NCI-H2107 treated with DMSO at 0.1 percent for 48 hours (cell line): ENCODE measurements around the gene FAM47E.
"Not testable (repeated sequence)": the region's sequence is repeated elsewhere in the genome, so short reads cannot be mapped to it uniquely, and the experiment has no call there.

ENCODE experiments used
- DNase-seq: peaks from one replicate; lab custom pipeline; 2025; ENCODE audit not compliant: unreplicated experiment; lab: John Stamatoyannopoulos, UW

FAM47E gene

DNA sequence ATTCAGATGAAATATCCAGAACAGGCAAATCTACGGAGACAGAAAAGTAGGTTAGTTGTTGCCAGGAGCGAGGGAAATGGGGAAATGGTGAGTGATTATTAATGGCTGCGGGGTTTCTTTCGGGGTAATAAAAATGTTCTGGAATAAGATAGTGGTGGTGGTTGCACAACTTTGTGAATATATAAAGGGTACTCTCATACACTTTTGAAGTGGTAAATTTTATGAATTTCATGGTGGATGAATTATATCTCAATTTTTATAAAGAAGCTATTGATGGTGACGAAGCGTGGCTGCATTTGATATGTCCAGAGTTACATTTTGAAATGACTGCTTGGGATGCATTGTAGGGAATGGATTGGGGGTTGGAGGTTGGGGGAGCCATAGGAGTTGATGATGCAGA, 16.3 kb downstream of the FAM47E start:
- DNase-seq: no peak

DNA sequence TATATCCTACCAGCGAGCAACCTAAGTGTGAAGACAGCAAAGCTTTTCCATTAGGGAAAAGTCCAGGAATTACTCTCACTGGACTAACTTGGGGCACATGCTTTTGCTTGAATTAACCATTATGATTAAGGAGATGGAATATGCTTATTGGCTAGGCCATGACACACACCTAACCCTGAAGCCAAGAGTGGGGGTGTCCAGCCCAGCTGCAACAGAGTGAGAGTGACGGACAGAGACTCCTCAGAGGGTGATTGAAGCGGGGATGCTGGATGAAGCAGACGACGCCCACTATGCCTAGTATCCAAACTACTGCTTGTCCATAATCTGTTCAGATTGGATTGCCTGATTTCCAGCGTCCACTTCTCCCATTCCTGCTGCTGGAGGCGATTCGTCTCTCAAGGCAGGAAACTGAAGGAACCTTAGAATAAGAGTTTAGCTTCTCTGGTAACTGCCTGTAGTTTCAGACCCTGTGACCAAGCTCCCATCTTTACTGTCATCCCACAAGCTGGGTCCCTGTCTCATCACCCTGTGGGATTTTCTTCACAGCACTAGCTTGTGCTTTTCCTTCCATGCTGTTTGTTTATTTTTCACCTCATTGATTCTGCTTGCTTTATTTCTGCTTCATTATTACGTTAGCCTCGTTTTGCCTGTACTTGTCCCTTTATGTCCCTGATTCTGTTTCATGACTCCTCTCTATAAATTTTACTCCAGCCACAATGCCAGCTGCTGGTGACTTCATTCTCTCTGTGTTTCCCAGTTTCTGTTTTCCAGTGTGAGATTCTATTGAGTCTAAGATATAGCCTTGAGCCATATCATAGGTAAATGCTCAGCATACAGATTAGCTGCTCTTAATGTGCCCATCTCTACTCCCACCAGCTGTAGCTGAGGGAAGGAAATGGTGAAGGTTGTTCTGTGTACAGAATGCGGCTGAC, 19.0 kb downstream of the FAM47E start:
- DNase-seq: peak; percentile 6

DNA sequence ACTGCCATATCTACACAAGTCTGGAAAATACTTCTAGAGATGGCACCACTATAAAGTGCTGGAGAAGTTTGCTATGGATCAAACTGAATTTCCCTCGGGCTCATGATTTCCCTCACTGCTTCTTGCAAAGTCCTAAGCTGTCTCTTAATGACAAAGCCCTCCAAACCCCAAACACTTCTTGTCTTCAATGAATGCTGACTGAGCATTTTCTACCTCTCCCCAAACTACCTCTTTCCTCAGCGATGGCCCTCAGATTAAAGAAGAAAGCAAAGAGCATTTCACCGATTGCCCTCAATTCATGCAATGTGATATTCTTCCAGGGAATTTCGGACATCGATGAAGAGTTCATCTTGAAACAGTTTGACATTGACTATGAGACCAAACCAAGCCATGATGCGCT, 19.7 kb downstream of the FAM47E start:
- DNase-seq: no peak

DNA sequence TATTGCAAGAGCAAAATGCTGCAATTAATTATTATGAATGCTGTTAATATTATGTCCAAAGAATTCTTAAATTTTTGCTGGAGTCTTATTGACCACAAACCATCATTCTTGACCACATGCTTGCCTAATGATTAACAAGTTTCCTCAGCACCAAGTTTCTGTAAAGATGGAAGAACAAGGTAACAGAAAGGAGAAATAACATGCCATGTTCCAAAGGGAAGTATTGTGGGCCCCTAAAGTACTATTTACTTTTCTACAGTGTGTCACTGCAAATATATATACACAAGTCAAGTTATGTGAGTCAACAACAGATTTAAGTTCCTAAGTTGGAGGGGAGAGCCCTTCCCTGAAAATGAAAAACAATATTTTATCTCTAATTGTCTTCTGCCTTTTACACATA, 20.6 kb downstream of the FAM47E start:
- no peak for DNase-seq

DNA sequence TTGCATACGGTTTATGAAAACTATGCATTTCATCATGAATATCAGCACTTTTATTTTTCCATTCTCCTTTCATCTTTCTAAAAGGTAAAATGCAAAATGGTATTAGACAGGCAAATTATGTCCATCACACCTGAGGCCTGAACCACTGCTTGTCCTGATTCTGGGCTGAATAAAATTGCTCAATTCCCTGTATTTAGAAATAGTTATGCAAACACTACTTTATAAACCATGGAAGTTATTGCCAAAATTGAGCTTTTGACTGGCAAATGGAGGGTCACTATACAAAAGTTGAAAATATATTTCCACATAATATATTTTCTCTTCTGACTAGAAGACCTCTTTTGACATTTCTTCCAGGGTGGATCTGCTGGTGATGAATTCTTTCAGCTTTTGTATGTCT, 21.1 kb downstream of the FAM47E start:
- DNase-seq: no peak

DNA sequence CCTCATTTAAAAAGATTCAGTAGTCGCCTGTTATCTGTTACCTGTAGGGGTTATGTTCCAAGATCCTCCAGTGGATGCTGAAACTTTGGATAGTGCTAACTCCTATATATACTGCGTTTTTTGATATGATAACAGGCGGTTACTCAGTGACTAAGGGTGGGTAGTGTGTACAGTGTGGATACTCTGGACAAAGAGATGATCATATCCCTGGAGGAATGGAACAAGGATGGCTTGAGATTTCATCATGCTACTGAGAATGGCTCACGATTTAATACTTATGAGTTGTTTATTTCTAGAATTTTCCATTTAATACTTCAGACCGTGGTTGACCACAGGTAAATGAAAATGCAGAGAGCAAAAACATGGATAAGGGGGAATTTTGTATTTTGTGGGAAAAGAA, 21.5 kb downstream of the FAM47E start:
- no peak for DNase-seq

DNA sequence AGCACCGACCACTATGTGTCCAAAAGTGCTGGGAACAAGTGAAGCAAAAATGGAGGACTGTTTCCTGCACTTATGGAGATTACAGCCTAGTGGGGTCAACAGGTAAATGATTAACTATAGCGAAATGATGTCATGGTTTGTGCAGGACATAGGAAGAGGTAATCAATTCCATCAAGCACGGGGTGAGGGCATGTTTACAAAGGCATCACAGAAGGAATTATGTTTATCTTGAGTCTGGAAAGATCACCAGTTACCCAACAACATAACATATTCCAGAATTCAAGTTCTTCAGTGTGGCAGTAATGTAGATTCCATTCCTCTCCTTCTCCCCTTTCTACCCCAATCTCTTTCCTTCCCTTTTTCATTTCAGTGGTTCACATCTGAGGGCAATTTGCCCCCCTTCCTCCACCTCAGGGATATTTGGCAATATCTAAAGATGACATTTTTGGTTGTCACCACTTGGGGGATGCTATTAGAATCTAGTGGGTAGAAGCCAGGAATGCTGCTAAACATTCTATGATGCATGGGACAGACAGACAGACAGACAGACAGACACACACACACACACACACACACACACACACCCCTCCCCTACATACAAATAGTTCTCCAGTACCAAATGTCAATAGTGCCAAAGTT, 24.1 kb downstream of the FAM47E start:
- no peak for DNase-seq

DNA sequence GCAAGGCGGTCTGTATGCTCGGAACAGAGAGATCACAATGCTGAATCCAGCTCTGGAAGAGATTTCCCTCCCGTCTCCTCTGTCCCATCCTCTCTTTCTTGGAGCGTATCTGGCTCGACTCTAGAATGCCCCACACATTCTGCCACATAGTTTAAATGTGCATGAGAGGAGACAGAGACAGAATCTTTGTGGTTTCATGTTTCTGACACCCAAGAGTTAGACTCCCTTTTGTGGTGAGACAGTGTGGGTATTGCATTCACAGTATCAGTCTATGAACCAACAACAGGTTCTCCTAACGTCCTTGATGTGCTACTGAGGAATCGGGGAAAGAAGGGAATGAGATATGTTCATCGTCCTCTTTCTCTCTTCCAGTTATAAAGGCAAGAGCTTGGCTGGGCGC, 25.3 kb downstream of the FAM47E start:
- no peak for DNase-seq

DNA sequence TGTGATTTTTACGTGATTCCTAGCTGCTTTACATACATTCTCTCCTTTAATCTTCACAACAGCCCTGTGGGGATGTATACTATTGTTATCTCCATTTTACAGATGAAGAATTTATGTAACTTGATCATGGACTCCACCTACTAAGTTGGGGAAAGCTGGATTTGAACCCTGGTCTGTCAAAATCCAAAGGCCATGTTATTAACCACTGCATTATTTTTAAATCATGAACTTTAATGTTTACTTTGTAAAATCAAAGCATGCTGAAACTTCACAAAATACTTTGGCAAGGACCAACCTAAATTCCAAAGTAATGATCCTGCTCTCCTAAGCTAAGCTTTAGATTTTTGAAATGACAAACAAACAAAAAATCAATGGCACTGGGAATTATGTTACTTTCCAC, 26.1 kb downstream of the FAM47E start:
- DNase-seq: no peak

DNA sequence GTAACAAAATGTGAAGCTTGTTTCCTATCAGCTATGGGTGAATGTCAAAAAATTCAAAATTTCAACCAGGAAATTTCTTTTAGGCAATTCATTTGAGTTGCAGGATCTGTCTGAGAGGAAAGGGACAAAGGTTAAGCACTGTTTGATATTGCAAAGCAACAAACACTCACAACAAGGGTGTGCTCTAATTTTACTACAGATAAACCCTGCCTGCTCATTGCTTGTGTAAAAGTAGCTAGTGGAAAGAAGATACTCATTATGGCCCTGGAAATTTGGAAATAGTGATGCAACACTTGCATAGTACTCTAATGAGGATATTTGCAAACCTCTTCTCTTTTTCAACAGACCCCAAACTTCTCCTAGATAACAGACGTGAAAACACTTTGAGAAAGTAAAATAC, 27.1 kb downstream of the FAM47E start:
- DNase-seq: no peak

DNA sequence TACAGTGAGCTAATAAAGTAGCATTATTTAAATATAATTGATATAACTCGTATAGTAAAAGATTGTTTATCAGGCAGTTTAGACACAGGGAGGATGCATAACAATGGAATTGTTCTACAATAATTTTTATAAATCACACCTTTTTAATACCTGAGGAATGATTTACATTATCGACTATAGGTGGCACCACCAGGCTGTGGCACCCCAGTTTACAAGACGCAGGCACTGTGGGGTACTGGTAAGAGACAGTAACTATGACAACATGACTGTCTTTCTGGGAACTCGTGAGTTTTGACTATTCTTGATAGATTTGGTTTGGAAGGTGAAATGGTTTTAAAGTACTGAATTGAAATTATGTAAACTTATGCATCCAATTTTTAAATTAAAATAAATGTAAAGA, 27.9 kb downstream of the FAM47E start:
- no peak for DNase-seq

DNA sequence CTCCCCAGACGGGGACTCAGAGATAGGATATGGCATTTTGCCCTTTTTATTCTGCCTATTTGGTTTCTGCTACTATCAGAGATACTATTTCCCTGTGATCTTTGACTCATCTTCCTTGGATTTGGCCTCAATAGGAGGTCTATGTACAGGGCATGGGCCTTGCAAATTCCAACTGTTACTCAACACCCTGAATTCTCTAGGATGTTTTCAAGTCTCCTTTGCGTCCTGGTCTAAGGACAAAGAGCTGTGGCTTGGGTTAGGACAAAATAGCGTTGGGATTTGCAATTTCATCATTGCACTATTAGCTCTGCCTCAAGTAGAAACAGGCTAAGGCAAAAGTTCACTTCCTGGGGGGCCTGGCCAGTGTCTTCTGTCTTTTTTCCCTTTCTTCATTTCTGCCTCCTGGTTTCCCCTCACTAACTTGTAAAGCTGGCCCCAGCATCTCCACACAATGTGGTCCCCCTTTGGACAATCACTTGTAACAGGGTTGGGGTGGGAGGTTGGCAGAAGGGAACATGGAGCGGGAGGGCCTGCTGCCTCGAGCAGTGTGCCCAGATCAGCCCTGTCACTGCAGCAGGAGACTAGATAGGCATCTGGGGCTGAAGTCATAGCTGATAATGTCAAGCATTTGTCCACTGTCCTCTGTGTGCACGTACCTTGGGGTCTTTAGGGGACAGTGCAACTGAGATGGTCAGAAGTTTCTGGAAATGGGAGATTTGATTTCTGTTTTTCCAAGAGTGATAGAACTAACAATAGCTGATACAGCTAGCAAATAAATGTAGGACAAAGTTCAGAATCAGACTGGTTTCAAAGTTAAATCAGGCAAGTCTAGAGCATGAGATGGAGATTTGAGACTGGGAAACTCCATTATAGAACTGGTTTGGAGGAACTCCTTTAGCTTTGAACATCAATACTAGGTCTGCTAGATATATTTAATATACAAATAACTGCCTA, 29.2 kb downstream of the FAM47E start:
- DNase-seq: no peak

DNA sequence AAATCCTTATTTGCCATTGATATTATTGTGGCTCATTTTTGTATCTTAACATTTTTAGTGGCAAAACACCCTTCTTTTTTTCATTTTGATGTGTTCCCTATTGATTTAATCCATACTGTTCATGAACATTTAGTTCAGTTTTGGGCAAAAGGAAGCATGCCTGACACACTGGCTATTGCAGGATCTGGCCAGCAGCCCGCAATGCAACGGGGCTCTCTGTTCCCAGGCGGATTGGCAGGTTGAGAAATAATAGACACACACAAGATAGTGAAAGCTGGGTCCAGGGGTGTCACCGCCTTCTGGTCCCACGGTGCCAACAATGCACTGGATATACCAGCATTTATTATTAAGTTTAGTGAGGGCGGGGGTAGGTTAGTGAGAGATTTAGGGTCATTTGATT, 30.1 kb downstream of the FAM47E start:
- not testable (repeated sequence) for DNase-seq

DNA sequence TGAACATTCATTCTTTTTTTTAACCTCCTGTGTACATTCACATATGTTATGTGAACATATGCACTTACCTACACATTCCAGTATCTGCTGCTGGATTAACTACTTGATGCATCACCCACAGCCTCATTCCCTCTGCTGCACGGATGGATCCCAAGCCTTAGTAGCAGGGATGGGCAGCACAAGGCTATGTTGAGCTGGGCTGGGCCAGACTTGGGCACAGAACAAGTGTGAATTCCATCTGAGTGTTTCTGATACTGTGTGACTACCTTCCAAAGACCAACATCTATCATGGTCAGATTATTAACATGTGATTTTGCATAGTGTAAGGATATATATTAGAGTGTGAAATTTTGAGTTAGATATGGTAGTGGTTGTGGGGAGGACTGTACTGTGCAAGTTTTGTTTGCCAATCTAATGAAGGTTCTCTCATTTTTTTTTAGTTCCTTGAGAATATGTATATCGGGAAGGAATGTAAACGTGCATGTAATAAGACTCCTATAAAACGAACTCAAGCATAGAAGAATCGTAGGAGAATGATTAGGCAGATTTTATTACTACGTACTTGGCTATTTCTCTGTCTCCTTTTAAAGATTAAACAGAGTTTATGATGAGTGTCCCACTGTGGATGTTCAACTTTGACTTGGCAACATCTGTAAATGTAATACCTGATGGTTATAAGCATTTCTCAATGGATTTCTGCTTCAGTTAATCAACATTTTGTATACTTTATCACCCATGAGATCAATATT, 31.6 kb downstream of the FAM47E start:
- DNase-seq: no peak

DNA sequence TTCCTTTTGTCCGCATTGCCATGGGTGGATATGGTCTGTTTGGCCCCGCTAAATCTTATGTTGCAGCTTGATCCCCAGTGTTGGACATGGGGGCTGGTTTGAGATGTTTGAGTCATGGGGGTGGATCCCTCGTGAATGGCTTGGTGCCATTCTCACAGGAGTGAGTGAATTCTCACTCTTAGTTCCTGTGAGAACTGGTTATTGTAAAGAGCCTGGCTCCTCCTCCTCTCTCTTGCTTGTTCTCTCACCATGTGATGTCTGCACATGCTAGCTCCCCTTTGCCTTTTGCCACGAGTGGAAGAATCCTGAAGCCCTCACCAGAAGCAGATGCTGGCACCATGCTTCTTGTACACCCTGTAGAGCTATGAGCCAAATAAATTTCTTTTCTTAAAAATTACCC, 32.4 kb downstream of the FAM47E start:
- DNase-seq: no peak

DNA sequence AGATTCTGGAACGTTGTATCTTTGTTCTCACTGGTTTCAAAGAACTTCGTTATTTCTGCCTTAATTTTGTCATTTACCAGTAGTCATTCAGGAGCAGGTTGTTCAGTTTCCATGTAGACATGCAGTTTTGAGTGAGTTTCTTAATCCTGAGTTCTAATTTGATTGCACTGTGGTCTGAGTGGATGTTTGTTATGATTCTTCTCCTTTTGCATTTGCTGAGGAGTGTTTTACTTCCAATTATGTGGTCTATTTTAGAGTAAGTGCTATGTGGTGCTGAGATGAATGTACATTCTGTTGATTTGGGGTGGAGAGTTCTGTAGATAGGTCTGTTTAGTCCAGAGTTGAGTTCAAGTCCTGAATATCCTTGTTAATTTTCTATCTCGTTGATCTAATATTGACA, 36.3 kb downstream of the FAM47E start:
- not testable (repeated sequence) for DNase-seq

DNA sequence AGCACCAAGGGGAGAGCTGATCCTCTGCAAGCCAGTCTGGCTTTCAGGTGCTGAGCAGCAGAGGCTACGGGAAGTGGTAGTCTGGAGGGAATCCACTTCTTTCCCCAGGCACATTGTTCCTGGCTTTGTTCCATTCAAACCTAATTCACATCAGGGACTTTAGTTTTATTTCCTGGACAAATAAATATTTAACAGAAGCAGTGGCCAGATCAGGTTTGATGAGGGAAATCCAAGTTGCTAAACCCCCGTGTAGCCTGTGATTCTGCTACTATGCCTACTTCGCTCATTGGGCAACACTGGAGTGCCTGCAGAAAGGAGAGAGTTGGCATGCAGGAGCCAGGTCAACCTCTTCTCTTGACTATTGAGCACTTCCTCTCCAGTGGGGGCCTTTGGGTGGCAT, 41.2 kb downstream of the FAM47E start:
- DNase-seq: no peak

DNA sequence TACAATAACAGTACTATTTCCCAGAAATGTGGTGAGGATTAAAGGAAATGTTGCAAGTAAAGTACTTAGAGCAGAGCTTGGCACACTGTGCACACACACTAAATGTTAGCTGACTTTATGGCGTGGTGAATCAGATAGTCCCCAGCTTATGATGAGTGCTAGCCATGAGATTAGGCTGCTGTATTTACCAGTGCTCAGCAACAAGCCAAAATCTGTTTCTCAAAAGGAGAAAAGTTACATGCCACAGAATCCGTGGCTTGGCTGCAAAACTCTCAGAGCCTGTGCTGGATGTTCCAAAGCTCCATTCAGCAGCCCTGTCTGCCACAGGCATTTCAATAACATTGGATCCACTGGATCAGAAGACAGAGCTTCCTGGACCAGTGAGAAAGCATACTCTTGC, 42.3 kb downstream of the FAM47E start:
- no peak for DNase-seq

DNA sequence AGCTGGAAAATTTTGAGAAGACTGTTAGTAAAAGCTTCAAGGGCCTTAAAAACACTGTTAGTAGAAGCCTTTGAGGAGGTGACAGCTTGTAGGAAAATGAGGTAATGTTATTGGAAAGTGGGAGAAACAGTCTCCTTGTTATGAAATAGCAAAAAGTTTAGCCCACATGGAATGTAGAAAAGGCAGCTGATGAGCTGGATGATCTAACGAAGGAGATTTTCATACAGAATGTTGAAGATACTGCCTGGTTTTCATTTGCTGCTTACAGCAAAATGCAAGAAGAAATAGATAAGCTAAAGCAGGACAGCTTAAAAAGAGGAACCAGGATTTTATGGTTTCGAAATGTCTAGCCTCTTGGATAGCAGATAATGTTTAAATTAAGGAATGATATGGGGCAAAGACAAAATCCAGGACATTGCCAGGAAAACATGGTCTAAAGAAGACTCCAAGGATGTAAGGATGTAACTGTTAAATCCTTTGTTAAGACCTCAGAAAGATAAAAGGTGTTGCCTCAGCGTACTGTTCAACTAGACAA, 44.8 kb downstream of the FAM47E start:
- no peak for DNase-seq

DNA sequence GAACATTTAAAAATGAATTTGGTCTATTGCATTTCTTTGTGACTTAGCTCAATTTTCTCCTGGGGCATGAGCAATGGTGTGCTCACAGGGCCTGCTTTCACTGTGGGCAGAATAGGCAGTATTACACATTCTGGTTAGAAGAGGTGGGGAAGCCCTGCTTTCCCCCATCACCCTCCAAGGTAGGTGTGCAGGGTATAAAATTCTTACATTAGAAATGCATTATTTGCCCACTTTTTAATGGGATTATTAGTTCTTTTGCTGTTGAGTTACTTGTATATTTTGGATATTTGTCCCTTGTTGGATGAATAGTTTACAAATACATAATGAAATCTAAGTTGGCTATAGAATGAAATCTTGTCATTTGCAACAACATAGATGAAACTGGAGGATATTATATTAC, 46.7 kb downstream of the FAM47E start:
- DNase-seq: no peak

DNA sequence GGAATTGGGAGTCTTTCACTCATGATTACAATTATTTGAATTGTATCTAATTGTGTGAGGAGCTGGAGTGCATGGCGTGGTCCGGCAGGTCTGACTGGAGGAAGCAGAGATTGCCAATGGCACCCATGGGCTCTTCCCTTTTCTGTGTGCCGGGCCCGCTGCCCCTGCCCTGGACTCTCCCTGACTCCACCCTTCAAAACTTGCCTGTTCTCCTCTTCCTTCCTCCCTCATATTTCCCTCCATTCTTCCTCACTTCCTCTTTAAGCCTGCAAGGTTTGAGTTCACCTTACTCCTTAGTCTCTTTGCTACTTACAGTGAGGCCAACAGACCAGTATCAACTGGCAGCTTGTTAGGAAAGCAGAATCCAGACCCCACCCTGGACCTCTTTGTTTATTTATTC, 48.5 kb downstream of the FAM47E start:
- DNase-seq: no peak
